ENCODE measurements around the gene ING3.

Gene ING3

GRCh38 chr7:120949393-120949911 is 1.1 kb upstream of the ING3 start (continued):
- TF ChIP-seq OSR2 (tag by site-specific recombination; IDR thresholded peaks at IDR 0.05) = no peak

GRCh38 chr7:120949998-120950538 is 509 bp upstream of the ING3 start:
- Histone ChIP-seq H3K9me3 (ENCODE audit: control insufficient read depth, insufficient read depth, low read depth, low read length) (no peaks in the 10 kb centered on the region), H3K36me3 (ENCODE audit: control insufficient read depth in 2 of 2, insufficient read depth in 1 of 2, low read length in 2 of 2) (peaks cover 20 to 23% of the 10 kb centered on the region in 2 experiments), H3K4me1 (ENCODE audit: control insufficient read depth, insufficient read depth, low read length) (peaks cover 12% of the 10 kb centered on the region; the same call in 1 of the 2 replicates), H3K4me3 (ENCODE audit: low read depth, low read length) (peak overlapping the region; percentile 69), H3K27ac (ENCODE audit: extremely low read depth, low read depth, low read length) (peak overlapping the region; percentile 98; the same call in 1 of the 2 replicates)
- ChIA-PET CTCF (interaction anchor here (0.6 kb wide), 1 partner anchor 179 kb away, joined by 3 read pairs; no protein-coding TSS in a partner anchor), POLR2A (interaction anchor here (0.6 to 1.5 kb wide), 22 partner anchors 9 to 1972 kb away, joined by 3 to 11 read pairs (median 4); partner anchors contain the start of genes CPED1 and TSPAN12)
- TF ChIP-seq, protein P1, sequence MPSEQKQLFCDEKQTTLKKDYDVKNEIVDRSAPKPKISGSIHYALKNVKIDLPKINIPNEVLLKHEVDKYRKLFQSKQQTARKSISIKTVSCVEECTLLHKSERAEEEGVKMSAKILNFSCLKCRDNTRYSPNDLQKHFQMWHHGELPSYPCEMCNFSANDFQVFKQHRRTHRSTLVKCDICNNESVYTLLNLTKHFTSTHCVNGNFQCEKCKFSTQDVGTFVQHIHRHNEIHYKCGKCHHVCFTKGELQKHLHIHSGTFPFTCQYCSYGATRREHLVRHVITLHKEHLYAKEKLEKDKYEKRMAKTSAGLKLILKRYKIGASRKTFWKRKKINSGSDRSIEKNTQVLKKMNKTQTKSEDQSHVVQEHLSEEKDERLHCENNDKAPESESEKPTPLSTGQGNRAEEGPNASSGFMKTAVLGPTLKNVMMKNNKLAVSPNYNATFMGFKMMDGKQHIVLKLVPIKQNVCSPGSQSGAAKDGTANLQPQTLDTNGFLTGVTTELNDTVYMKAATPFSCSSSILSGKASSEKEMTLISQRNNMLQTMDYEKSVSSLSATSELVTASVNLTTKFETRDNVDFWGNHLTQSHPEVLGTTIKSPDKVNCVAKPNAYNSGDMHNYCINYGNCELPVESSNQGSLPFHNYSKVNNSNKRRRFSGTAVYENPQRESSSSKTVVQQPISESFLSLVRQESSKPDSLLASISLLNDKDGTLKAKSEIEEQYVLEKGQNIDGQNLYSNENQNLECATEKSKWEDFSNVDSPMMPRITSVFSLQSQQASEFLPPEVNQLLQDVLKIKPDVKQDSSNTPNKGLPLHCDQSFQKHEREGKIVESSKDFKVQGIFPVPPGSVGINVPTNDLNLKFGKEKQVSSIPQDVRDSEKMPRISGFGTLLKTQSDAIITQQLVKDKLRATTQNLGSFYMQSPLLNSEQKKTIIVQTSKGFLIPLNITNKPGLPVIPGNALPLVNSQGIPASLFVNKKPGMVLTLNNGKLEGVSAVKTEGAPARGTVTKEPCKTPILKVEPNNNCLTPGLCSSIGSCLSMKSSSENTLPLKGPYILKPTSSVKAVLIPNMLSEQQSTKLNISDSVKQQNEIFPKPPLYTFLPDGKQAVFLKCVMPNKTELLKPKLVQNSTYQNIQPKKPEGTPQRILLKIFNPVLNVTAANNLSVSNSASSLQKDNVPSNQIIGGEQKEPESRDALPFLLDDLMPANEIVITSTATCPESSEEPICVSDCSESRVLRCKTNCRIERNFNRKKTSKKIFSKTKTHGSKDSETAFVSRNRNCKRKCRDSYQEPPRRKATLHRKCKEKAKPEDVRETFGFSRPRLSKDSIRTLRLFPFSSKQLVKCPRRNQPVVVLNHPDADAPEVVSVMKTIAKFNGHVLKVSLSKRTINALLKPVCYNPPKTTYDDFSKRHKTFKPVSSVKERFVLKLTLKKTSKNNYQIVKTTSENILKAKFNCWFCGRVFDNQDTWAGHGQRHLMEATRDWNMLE (tag by site-specific recombination; conservative IDR thresholded peaks at IDR 0.05; ENCODE audit: low read depth) = no peak
- TF ChIP-seq ZNF146 (tag by site-specific recombination; IDR thresholded peaks at IDR 0.05) (no peak), KLF16 (tag by site-specific recombination; IDR thresholded peaks at IDR 0.05) (no peak), AEBP2 (tag by site-specific recombination; IDR thresholded peaks at IDR 0.05; ENCODE audit: borderline replicate concordance) (no peak), ZNF202 (tag by site-specific recombination; IDR thresholded peaks at IDR 0.05; ENCODE audit: borderline replicate concordance) (no peak), ZNF423 (tag by site-specific recombination; IDR thresholded peaks at IDR 0.05) (no peak), ZBTB1 (tag by site-specific recombination; IDR thresholded peaks at IDR 0.05) (no peak), ZNF292 (tag by site-specific recombination; IDR thresholded peaks at IDR 0.05; ENCODE audit: borderline replicate concordance, low read depth) (no peak), ZNF148 (tag by site-specific recombination; IDR thresholded peaks at IDR 0.05; ENCODE audit: borderline replicate concordance) (no peak), ZNF248 (tag by site-specific recombination; IDR thresholded peaks at IDR 0.05) (no peak), ZNF488 (tag by site-specific recombination; IDR thresholded peaks at IDR 0.05) (no peak), ZNF600 (tag by site-specific recombination; IDR thresholded peaks at IDR 0.05) (peak; percentile 63), ZNF394 (tag by site-specific recombination; IDR thresholded peaks at IDR 0.05; ENCODE audit: borderline replicate concordance) (no peak), MEIS1 (CRISPR knock-in tag; IDR thresholded peaks at IDR 0.05; ENCODE audit: borderline replicate concordance) (no peak), ZNF302 (tag by site-specific recombination; IDR thresholded peaks at IDR 0.05; ENCODE audit: low read depth) (no peak)
- TF ChIP-seq, protein P2, sequence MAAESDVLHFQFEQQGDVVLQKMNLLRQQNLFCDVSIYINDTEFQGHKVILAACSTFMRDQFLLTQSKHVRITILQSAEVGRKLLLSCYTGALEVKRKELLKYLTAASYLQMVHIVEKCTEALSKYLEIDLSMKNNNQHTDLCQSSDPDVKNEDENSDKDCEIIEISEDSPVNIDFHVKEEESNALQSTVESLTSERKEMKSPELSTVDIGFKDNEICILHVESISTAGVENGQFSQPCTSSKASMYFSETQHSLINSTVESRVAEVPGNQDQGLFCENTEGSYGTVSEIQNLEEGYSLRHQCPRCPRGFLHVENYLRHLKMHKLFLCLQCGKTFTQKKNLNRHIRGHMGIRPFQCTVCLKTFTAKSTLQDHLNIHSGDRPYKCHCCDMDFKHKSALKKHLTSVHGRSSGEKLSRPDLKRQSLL (tag by site-specific recombination; IDR thresholded peaks at IDR 0.05) = no peak
- TF ChIP-seq, protein P3, sequence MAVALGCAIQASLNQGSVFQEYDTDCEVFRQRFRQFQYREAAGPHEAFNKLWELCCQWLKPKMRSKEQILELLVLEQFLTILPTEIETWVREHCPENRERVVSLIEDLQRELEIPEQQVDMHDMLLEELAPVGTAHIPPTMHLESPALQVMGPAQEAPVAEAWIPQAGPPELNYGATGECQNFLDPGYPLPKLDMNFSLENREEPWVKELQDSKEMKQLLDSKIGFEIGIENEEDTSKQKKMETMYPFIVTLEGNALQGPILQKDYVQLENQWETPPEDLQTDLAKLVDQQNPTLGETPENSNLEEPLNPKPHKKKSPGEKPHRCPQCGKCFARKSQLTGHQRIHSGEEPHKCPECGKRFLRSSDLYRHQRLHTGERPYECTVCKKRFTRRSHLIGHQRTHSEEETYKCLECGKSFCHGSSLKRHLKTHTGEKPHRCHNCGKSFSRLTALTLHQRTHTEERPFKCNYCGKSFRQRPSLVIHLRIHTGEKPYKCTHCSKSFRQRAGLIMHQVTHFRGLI (tag by site-specific recombination; IDR thresholded peaks at IDR 0.05) = no peak
